Mucosa of descending colon (tissue), 3 donors: ENCODE data around the gene TMOD3. TPM values are rescaled to one million over a fixed set of nuclear protein-coding genes. Genes with fewer than 3 reads are reported as not detected.

Experiments
- ATAC-seq: fragments of 200-7000 bp; cut with Tn5 transposase; one replicate; pipeline ENCODE4 v1.9.1; 2020; ENCODE audit warnings: mild to moderate bottlenecking, moderate library complexity
- DNase-seq, 3 donors: peaks; one replicate each; pipeline ENCODE4 v3.0.0-alpha.2; 2020
- H3K36me3 ChIP-seq: fragments of 200-600 bp; one replicate; pipeline ENCODE4 v1.8.0; 2021; ENCODE audit warnings: low read depth, mild to moderate bottlenecking
- H3K4me1 ChIP-seq: fragments of 200-600 bp; one replicate; pipeline ENCODE4 v1.8.0; 2021; ENCODE audit warnings: low read depth, mild to moderate bottlenecking
- H3K4me3 ChIP-seq: fragments of 200-600 bp; one replicate; pipeline ENCODE4 v1.8.0; 2021; ENCODE audit warnings: mild to moderate bottlenecking
- H3K9me3 ChIP-seq: fragments of 200-600 bp; one replicate; pipeline ENCODE4 v1.8.0; 2021; ENCODE audit warnings: mild to moderate bottlenecking
- intact Hi-C, 2 donors: fragments of 100-400 bp; cut with DNase I in 1 of 2; cut with micrococcal nuclease in 1 of 2; formaldehyde crosslinking; loops; one replicate each; pipeline versions ENCODE4 v1.11.0 to v1.11.1; 2022; cut with DNase I, micrococcal nuclease
- total RNA-seq, 3 donors: library from RNA; stranded (reverse); fragmentation: NEBNext Ultra II Directional in 2 of 3; extraction: Animal tissue kit (Norgen Biotek cat#: 25700) in 2 of 3; gene quantifications; one replicate each; pipeline versions ENCODE4 v1.2.1 to v1.2.4, GENCODE V29; 2021 to 2023
- TF ChIP-seq, protein P1 (sequence below): fragments of 200-600 bp; IDR thresholded peaks from one replicate; pipeline ENCODE4 v1.8.0; 2022; ENCODE audit warnings: antibody characterized with exemption, mild to moderate bottlenecking
- donor health status: DM: no; HTN: no; CAD: no; lungs with moderate emphysema.
- donor health status: DM: no; HTN: no; CAD: no.
- donor health status: DM: no; HTN: yes; CAD: no.

The TMOD3 gene
- total RNA-seq, 3 donors from 2014 or later: 43.8 to 65.2 (median 63.7) TPM

DNA sequence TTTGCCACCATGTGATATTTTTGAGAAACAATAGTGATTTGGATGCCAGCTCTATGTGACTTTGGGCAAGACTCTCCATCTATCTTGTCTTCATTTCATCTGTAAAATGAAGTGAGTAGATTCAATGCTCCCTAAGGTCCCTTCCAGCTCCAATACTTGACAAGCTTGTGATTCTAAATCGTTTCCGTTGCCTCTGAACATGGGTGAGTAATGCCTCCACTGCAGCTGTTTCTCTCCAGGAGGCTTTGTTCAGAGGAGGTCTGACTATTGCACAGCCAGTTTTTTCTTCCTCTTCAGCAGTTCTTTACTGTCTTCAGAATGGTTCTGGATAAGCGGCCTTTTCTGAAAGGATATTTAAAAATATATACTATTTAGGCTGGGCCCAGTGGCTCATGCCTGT lies 14.8 kb upstream of the TMOD3 start:
- intact Hi-C loops: no loop called here
- Histone ChIP-seq H3K36me3 (no peaks in the 10 kb centered on the region), H3K4me1 (no peaks in the 10 kb centered on the region), H3K4me3 (no peak overlapping the region), H3K9me3 (no peaks in the 10 kb centered on the region)
- no peak for DNase-seq
- ATAC-seq: no peak
- TF ChIP-seq, protein P1, sequence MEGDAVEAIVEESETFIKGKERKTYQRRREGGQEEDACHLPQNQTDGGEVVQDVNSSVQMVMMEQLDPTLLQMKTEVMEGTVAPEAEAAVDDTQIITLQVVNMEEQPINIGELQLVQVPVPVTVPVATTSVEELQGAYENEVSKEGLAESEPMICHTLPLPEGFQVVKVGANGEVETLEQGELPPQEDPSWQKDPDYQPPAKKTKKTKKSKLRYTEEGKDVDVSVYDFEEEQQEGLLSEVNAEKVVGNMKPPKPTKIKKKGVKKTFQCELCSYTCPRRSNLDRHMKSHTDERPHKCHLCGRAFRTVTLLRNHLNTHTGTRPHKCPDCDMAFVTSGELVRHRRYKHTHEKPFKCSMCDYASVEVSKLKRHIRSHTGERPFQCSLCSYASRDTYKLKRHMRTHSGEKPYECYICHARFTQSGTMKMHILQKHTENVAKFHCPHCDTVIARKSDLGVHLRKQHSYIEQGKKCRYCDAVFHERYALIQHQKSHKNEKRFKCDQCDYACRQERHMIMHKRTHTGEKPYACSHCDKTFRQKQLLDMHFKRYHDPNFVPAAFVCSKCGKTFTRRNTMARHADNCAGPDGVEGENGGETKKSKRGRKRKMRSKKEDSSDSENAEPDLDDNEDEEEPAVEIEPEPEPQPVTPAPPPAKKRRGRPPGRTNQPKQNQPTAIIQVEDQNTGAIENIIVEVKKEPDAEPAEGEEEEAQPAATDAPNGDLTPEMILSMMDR: no peak

DNA sequence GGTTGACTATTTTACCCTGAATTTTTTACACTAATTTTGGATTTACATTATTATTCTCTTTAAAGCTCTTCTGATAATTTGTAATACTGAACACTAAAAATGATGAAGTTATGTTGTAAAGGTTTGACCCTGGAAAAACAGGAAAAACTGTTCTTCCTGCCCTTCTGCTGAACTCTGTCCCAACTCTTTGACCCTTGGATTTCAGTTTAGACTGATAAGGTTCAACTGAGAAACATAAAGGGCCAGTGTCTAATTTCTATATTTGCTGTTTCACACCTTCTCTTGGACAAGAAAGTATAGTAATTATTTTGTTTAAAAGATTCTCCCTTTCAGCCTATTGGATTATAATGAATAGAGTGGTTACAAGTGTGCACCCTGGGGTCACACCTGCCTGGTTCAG lies 12.8 kb upstream of the TMOD3 start:
- DNase-seq: no peak
- Histone ChIP-seq H3K4me3 (no peak overlapping the region), H3K4me1 (no peaks in the 10 kb centered on the region), H3K36me3 (no peaks in the 10 kb centered on the region), H3K9me3 (peaks cover 9% of the 10 kb centered on the region)
- TF ChIP-seq, protein P1: no peak
- intact Hi-C loops: no loop called here
- ATAC-seq: no peak

DNA sequence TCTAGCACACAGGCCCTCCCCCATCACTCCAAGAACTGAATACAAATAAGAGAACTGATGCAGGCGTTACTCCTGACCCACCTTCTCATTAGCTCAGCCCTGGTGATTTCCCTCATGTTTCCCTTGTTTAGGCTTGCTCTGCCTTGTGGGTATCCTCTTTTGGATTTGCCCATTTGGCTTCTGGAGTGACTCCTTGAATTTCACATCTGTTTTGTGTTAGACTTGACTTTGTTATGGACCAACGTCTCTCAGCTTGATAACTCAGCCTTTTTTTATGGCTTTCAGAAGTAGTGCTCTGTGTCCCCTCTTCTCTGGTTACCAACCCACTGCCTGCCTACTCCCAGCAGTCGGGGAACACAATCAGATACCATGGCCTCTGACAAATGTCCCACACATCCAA lies 11.3 kb upstream of the TMOD3 start:
- no peak overlapping the region for H3K4me3 ChIP-seq
- peaks cover 10% of the 10 kb centered on the region for H3K9me3 ChIP-seq
- no peaks in the 10 kb centered on the region for H3K4me1 ChIP-seq
- DNase-seq (no peak), ATAC-seq (no peak)
- intact Hi-C loops: no loop called here
- TF ChIP-seq, protein P1: no peak
- H3K36me3 ChIP-seq: no peaks in the 10 kb centered on the region

DNA sequence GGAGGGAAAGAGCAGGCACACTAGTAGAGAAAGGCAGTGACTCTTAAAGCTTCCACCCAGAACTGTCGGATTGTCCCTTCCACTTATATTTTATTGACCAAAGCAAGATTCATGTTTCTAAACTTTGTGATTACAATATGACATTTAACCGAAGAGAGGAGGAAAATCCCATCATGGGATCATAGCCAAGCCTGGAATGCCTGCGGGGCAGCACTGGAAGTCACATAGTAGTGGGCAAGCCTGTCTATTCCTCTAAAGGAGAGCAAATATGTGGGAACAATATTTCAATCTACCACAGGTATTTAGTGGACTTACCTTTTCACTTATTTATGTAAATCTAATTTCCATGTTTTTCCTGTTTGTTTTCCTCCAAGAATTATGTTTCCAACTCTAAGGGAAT lies 3.8 kb upstream of the TMOD3 start:
- H3K4me3 ChIP-seq: no peak overlapping the region
- peaks cover 1% of the 10 kb centered on the region for H3K4me1 ChIP-seq
- TF ChIP-seq, protein P1: no peak
- H3K36me3 ChIP-seq: no peaks in the 10 kb centered on the region
- DNase-seq (no peak), ATAC-seq (no peak)
- peaks cover 10% of the 10 kb centered on the region for H3K9me3 ChIP-seq
- intact Hi-C loops: no loop called here

DNA sequence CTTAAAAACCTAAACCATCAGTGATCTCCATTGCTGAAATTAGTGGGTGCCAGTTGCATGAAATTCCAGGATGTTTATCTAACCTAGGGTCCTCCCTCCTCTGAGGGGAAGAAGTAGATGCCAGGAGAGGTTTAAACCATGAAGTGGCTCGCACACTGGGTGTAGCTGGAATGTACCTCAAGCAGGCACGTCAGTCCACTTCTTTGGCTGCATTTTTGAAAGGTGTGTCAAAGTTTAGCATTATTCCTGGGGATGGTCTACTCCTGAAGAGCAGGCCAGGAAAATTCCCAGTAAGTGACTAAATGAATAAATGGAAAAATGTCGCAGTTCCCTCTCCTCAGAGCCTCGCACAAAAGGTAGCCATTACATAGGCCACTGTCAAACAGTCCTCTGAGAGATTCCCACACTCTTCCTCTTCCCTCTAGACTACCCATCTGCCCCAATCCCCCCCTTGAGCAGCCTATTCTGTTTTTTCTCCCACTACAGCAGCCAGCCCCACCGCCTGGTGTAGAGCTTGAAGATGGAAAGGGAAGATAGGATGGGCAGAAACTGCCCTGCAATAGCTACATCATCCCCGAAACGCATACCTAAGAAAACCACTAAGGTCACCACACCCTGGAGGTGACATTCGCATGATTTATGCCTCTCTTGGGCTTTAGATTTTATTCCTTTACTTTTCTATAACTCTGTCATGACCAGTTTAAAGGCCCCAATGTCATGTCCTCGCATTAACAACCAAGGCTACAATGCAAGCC lies 655 bp upstream of the TMOD3 start:
- TF ChIP-seq, protein P1: no peak
- DNase-seq (no peak), ATAC-seq (no peak)
- H3K9me3 ChIP-seq: no peaks in the 10 kb centered on the region
- peaks cover 13% of the 10 kb centered on the region for H3K4me1 ChIP-seq
- no peak overlapping the region for H3K4me3 ChIP-seq
- intact Hi-C loops: no loop called here
- H3K36me3 ChIP-seq: no peaks in the 10 kb centered on the region
